Muscle of back (tissue), 13 donors: ENCODE measurements around the gene CD40LG. TPM values are rescaled to one million over a fixed set of nuclear protein-coding genes. Genes with fewer than 3 reads are reported as not detected.
A peak's percentile ranks its signal among the peaks of the same experiment; 100 is the strongest.

ENCODE experiments used
- DNase-seq, 3 donors: peaks; one replicate each; pipeline versions ENCODE4 v3.0.0 to v3.0.0-alpha.2; 2013
- long read RNA-seq, 9 donors: transcript quantifications; one replicate each; lab custom pipeline, GENCODE V29; 2026
- polyA plus RNA-seq, 10 donors: library from polyadenylated mRNA; unstranded; fragments of 120-200 nt; gene quantifications; one replicate each; pipeline ENCODE4 v1.2.1, GENCODE V29; 2013; ENCODE audit not compliant: insufficient read length in 10 of 10

CD40LG gene
- 1 to 10 TPM in 1 of 10 donors, under 1 TPM in 2, not detected in 7; 0.14 to 4.4 (median 0.55) TPM for polyA plus RNA-seq
- long read RNA-seq, donor 1 = 0 reads
- long read RNA-seq, donor 2 = 0 reads
- long read RNA-seq, donor 3 = 0 reads
- long read RNA-seq, donor 4 = 0 reads
- long read RNA-seq, donor 5 = 0 reads
- long read RNA-seq, donor 6 = 0 reads
- long read RNA-seq, donor 7 = 0 reads
- long read RNA-seq, donor 8 = 0 reads
- long read RNA-seq, donor 9 = 0 reads

GRCh38 chrX:136647677-136648360 is at the start of gene CD40LG:
TSS of gene CD40LG (plus strand) at chrX:136648158. CDS start at chrX:136648249, 91 bp downstream.
- DNase-seq = no peak

- no peak for DNase-seq
These were observed 49.3 kb upstream of the CD40LG start for GRCh38 chrX:136598631-136599030.

GRCh38 chrX:136600059-136600458 is 47.9 kb upstream of the CD40LG start:
- no peak for DNase-seq

- no peak for DNase-seq
These were observed 40.7 kb upstream of the CD40LG start for GRCh38 chrX:136607236-136607635.

- peak in 2 of 3 donors; percentile 6 to 8 for DNase-seq
These were observed 39.5 kb upstream of the CD40LG start for GRCh38 chrX:136608295-136608933.

- no peak for DNase-seq
These were observed 30.8 kb upstream of the CD40LG start for GRCh38 chrX:136616987-136617685.

- DNase-seq = no peak
These were observed 28.0 kb upstream of the CD40LG start for GRCh38 chrX:136619899-136620505.

- DNase-seq = no peak
These were observed 27.2 kb upstream of the CD40LG start for GRCh38 chrX:136620780-136621179.

GRCh38 chrX:136622568-136622967 is 25.4 kb upstream of the CD40LG start:
- DNase-seq = no peak

- no peak for DNase-seq
These were observed 24.6 kb upstream of the CD40LG start for GRCh38 chrX:136623396-136623795.

GRCh38 chrX:136625246-136625645 is 22.7 kb upstream of the CD40LG start:
- no peak for DNase-seq

GRCh38 chrX:136626237-136626636 is 21.7 kb upstream of the CD40LG start:
- no peak for DNase-seq

- DNase-seq = no peak
These were observed 21.1 kb upstream of the CD40LG start for GRCh38 chrX:136626891-136627290.

- DNase-seq = no peak
These were observed 20.5 kb upstream of the CD40LG start for GRCh38 chrX:136627409-136627808.

GRCh38 chrX:136629084-136629750 is 18.7 kb upstream of the CD40LG start:
- DNase-seq = no peak

GRCh38 chrX:136630881-136631280 is 17.1 kb upstream of the CD40LG start:
- DNase-seq = no peak

GRCh38 chrX:136635235-136635634 is 12.7 kb upstream of the CD40LG start:
- no peak for DNase-seq

GRCh38 chrX:136636121-136636520 is 11.8 kb upstream of the CD40LG start:
- no peak for DNase-seq

GRCh38 chrX:136639506-136640176 is 8.3 kb upstream of the CD40LG start:
- DNase-seq = peak in 1 of 3 donors; percentile 3

GRCh38 chrX:136643243-136643642 is 4.7 kb upstream of the CD40LG start:
- DNase-seq = no peak
